SHP77 treated with DMSO at 0.1 percent for 48 hours (cell line): ENCODE measurements around the gene DLX1.
"Not testable (repeated sequence)": the region's sequence is repeated elsewhere in the genome, so short reads cannot be mapped to it uniquely, and the experiment has no call there.

ENCODE experiments used
- DNase-seq: peaks from one replicate; lab custom pipeline; 2025; lab: John Stamatoyannopoulos, UW

Gene DLX1

GRCh38 chr2:172065111-172065510 is 20.2 kb upstream of the DLX1 start:
- no peak for DNase-seq

- no peak for DNase-seq
Measured at GRCh38 chr2:172066394-172066886, 18.9 kb upstream of the DLX1 start.

- DNase-seq = not testable (repeated sequence)
Measured at GRCh38 chr2:172067905-172068304, 17.4 kb upstream of the DLX1 start.

- DNase-seq = no peak
Measured at GRCh38 chr2:172070936-172071335, 14.4 kb upstream of the DLX1 start.

- DNase-seq = no peak
Measured at GRCh38 chr2:172072303-172072702, 13.0 kb upstream of the DLX1 start.

GRCh38 chr2:172072706-172073105 is 12.6 kb upstream of the DLX1 start:
- DNase-seq = no peak

DNA sequence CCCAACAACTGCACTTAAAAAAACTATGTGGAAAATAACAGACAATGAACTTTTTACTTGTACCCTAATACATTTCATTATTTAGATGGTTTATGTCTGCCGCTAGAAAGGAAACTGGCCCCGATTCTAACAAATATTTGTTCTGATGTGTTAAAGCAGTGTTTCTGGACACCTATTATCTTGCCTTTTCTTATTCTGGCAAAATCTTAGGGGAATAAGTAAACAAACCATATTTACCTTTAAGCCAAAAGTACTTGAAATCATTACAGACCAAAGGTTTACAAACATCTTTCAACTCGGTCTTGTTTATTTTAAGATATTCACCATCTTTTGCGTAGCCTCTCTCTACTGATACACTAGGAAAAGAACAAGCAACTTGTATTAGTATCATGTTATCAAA is 11.8 kb upstream of the DLX1 start:
- no peak for DNase-seq

DNA sequence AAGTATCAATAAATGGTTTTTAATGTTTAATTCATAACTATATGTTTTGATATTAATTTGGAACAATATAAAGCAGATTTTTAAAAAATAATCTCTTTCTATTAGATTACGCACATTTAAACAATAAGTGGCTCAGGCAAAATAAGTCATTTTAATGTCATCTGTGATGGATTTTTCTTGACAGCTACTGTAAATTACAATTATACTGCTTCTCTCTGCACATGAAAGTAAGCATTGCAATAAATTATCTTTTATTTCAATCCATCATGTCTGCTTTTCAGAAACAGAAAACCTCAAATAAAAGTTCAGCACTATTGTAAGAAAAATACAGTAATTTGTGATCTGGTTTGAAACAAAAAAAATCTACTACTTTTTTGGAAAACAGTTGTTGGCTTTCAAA is 11.1 kb upstream of the DLX1 start:
- DNase-seq = no peak

DNA sequence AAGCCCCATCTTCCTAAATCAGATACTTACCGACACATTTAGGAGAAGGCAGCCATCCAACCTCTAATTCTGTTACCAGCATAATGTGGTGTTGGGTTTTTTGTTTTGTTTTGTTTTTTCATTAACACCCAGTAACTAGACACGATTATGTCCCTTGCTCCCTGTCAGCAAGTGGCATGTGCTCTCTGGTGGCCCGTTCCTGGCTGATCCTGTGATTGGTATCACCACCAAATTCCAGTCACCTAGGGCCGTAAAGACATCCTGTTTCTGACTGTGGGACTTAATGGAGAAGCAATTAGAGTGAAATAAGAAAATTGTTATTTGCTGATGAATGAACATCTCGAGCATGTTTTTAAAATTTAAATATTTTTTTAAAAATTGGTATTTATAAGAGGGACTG is 5.9 kb upstream of the DLX1 start:
- no peak for DNase-seq

DNA sequence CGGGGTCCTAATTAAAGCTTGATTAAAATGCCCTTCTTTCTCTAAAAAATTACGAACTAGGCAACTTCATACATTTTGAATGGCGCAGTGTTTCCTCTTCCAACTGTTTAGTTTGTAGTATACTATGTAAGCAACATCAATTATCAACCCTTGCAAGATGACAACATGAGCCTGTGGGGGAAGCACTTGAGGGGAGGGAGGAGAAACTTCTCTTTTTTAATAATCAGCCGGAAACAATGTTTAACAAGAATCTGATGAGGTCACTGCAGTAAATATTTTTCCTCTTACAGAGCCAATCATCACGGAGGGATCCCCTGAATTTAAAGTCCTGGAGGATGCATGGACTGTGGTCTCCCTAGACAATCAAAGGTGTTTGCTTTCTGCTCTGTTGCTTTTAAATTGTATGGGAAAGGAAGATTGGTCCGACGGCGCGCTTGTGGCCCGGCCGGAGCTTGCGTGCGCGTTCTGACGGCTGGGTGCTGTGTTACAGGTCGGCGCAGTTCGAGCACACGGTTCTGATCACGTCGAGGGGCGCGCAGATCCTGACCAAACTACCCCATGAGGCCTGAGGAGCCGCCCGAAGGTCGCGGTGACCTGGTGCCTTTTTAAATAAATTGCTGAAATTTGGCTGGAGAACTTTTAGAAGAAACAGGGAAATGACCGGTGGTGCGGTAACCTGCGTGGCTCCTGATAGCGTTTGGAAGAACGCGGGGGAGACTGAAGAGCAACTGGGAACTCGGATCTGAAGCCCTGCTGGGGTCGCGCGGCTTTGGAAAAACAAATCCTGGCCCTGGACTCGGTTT is 5.3 kb upstream of the DLX1 start:
- no peak for DNase-seq

DNA sequence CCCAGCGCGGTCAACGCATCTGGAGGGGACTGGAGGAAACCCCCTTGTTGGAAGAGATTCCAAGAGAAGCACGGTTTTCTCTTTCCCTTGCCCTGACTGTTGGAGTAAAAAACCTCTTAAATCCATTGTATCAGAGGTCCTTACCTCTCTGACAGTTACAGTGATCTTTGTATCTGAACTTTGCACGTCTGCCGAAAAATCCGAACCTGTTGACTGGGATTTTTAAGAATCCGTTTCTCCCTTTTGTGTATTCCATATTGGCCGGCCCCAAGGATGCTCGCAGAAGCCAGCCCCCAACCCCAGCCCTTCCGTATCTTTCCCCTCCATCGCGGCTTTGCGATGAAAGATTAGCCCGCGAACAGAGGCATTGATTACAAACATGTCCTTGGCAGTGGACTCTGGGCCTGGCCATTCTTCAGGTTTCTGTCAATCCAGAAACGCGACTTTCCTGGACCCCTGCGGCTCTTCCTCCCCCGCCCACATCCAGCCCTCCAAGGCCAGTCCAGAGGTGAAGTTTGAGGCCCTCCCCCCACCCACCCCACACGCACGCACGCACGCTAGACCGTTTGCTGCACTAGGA is 4.6 kb upstream of the DLX1 start:
- DNase-seq = no peak

- no peak for DNase-seq
Measured at GRCh38 chr2:172081221-172082022, 3.9 kb upstream of the DLX1 start.

- DNase-seq = no peak
Measured at GRCh38 chr2:172082105-172082943, 3.0 kb upstream of the DLX1 start.

DNA sequence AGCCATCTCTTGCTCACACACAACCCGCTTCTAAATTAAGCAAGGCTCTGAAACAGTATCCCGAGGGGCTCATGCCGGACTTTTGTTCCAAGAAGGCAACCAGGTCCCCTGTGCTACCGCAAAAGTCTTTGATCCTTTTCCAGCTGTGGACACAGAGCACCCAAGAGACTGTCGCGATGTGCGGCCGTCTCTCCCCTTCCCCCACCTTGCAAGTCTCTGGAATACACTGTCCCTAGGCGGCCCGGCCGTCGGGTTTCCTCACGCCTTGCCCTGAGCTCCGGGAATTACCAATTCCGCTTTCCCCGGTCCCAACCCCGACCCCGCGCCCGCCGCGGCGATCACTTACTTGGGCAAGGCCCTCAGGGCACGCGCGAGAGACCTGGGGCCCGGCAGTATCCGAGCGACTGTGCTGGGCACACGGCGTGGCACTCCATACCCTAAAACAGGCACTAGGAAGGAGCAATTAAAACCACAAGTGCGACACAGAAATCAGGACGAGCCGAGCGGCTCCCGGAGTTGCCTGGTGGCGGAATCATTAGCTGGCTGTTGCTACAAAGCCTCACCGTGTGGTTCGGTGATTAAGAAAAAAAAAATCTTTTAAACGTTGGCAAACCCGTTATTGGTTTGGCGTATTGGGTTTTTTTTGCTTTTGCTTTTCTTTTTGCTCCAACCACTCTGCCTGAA is 2.2 kb upstream of the DLX1 start:
- no peak for DNase-seq

GRCh38 chr2:172083628-172084394 is 1.5 kb upstream of the DLX1 start:
- no peak for DNase-seq

DNA sequence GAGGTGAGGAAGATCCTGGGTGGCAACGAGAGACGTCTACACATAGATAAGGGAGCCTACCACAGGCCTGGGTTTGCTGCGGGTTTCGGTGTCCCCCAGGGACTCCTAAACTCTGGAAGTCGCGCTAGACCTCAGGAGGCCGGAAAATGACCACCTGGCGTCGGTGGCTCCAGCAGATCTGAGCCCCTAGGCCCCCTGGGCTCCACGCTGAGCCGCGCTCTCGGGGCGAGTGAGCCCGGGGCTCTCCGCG is 987 bp upstream of the DLX1 start:
- DNase-seq = no peak

- DNase-seq = no peak
Measured at GRCh38 chr2:172084645-172085459, 455 bp upstream of the DLX1 start.

- no peak for DNase-seq
Measured at GRCh38 chr2:172086241-172087206, 1.2 kb downstream of the DLX1 start.
